ENCODE results near the gene MAGT1.

Gene MAGT1

DNA sequence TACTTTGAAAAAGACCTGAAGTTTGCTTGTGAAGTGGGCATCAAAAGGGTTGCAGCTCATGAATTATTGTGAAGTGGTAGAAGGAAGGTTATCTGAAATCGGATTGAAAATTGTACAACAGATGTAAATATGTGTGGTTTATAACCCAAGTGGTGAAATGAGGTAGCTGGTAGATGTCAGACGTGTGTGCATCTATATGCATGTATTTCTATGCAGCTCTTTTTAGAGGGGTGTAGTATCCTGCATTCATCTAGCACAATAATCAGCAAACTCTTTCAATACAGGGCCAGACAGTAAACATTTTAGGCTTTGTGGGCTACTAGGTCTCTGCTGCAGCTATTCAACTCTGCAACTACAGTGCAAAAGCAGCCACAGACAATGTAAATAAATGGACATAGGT lies 118.6 kb downstream of the MAGT1 start:
- H3K4me3 ChIP-seq (ENCODE audit: low read depth, low read length), result no peak overlapping the region
- TF ChIP-seq, protein P1, sequence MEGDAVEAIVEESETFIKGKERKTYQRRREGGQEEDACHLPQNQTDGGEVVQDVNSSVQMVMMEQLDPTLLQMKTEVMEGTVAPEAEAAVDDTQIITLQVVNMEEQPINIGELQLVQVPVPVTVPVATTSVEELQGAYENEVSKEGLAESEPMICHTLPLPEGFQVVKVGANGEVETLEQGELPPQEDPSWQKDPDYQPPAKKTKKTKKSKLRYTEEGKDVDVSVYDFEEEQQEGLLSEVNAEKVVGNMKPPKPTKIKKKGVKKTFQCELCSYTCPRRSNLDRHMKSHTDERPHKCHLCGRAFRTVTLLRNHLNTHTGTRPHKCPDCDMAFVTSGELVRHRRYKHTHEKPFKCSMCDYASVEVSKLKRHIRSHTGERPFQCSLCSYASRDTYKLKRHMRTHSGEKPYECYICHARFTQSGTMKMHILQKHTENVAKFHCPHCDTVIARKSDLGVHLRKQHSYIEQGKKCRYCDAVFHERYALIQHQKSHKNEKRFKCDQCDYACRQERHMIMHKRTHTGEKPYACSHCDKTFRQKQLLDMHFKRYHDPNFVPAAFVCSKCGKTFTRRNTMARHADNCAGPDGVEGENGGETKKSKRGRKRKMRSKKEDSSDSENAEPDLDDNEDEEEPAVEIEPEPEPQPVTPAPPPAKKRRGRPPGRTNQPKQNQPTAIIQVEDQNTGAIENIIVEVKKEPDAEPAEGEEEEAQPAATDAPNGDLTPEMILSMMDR (IDR thresholded peaks at IDR 0.05; ENCODE audit: insufficient read depth, low read length, missing control alignments), result no peak
- DNase-seq (ENCODE audit: low read depth, low spot score), result no peak
- ChIA-PET CTCF (no interaction called here), POLR2A (no interaction called here)

Measured in AG04449 (cell line).